SK-N-SH treated with all-trans-retinoic acid at 6 μM for 48 hours (cell line): Measurements from ENCODE around the gene EMD.

Source experiments
- ATAC-seq: fragments of 200-7000 bp; cut with Tn5 transposase; 3 replicates; pipeline ENCODE4 v1.9.1; 2020; ENCODE audit warnings: mild to moderate bottlenecking, moderate library complexity
- ARNTL ChIP-seq: fragments of 450-650 bp; formaldehyde crosslinking; IDR thresholded peaks from 2 replicates; pipeline ENCODE4 v1.5.0; 2020; ENCODE audit warnings: low read depth, mild to moderate bottlenecking, moderate library complexity, borderline replicate concordance
- BACH2 ChIP-seq: fragments of 250-450 bp; sonication (Bioruptor Pico); IDR thresholded peaks from 2 replicates; pipeline ENCODE4 v1.9.0; 2021; ENCODE audit warnings: mild to moderate bottlenecking, borderline replicate concordance
- ESRRG ChIP-seq: fragments of 250-450 bp; sonication (Bioruptor Pico); IDR thresholded peaks from 2 replicates; pipeline ENCODE4 v1.6.1; 2021; ENCODE audit warnings: mild to moderate bottlenecking
- GLIS3 ChIP-seq: fragments of 250-450 bp; sonication (Bioruptor Pico); IDR thresholded peaks from 2 replicates; pipeline ENCODE4 v1.5.0; 2020; ENCODE audit warnings: mild to moderate bottlenecking, moderate library complexity
- ISL1 ChIP-seq: fragments of 250-450 bp; sonication (Bioruptor Pico); IDR thresholded peaks from 2 replicates; pipeline ENCODE4 v2.1.2; 2022; ENCODE audit warnings: mild to moderate bottlenecking, moderate library complexity
- OSR1 ChIP-seq: fragments of 250-450 bp; sonication (Bioruptor Pico); IDR thresholded peaks from 2 replicates; pipeline ENCODE4 v1.8.0; 2022; ENCODE audit warnings: moderate library complexity, mild to moderate bottlenecking, inconsistent platforms
- PPARA ChIP-seq: fragments of 250-450 bp; sonication (Bioruptor Pico); IDR thresholded peaks from 2 replicates; pipeline ENCODE4 v1.5.0; 2020; ENCODE audit warnings: mild to moderate bottlenecking, borderline replicate concordance
- SNAI2 ChIP-seq: fragments of 250-450 bp; sonication (Bioruptor Pico); IDR thresholded peaks from 2 replicates; pipeline ENCODE4 v1.5.0; 2020; ENCODE audit warnings: mild to moderate bottlenecking, moderate library complexity
- TCF4 ChIP-seq: fragments of 250-450 bp; sonication (Bioruptor Pico); IDR thresholded peaks from 2 replicates; pipeline ENCODE4 v1.8.0; 2021; ENCODE audit warnings: mild to moderate bottlenecking, moderate library complexity, borderline replicate concordance
- TOX ChIP-seq: fragments of 250-450 bp; sonication (Bioruptor Pico); IDR thresholded peaks from 2 replicates; pipeline ENCODE4 v1.8.0; 2021; ENCODE audit warnings: mild to moderate bottlenecking, moderate library complexity, borderline replicate concordance
- ZC3H10 ChIP-seq: fragments of 250-450 bp; sonication (Bioruptor Pico); IDR thresholded peaks from 2 replicates; pipeline ENCODE4 v1.5.1; 2021; ENCODE audit warnings: mild to moderate bottlenecking, moderate library complexity
- ZFP30 ChIP-seq: fragments of 450-650 bp; formaldehyde crosslinking; IDR thresholded peaks from 2 replicates; pipeline ENCODE4 v1.5.0; 2022; ENCODE audit warnings: mild to moderate bottlenecking, moderate library complexity
- ZNF565 ChIP-seq: fragments of 450-650 bp; formaldehyde crosslinking; conservative IDR thresholded peaks from 2 replicates; pipeline ENCODE4 v1.5.0; 2020; ENCODE audit warnings: low read depth, mild to moderate bottlenecking, moderate library complexity
- ZNF70 ChIP-seq: fragments of 450-650 bp; formaldehyde crosslinking; IDR thresholded peaks from 2 replicates; pipeline ENCODE4 v1.5.0; 2020; ENCODE audit warnings: mild to moderate bottlenecking, moderate library complexity
- ZNF8 ChIP-seq: fragments of 450-650 bp; formaldehyde crosslinking; IDR thresholded peaks from 2 replicates; pipeline ENCODE4 v1.5.0; 2020; ENCODE audit warnings: mild to moderate bottlenecking, moderate library complexity
- TF ChIP-seq, protein P1 (sequence below): fragments of 250-450 bp; sonication (Bioruptor Pico); IDR thresholded peaks from 2 replicates; pipeline ENCODE4 v1.5.1; 2020; ENCODE audit warnings: low read depth, mild to moderate bottlenecking, moderate library complexity
- TF ChIP-seq, protein P2 (sequence below): fragments of 250-450 bp; sonication (Bioruptor Pico); IDR thresholded peaks from 2 replicates; pipeline ENCODE4 v1.5.1; 2021; ENCODE audit warnings: mild to moderate bottlenecking, moderate library complexity
- TF ChIP-seq, protein P3 (sequence below): fragments of 250-450 bp; sonication (Bioruptor Pico); IDR thresholded peaks from 2 replicates; pipeline ENCODE4 v1.5.0; 2020; ENCODE audit warnings: mild to moderate bottlenecking, moderate library complexity
- TF ChIP-seq, protein P4 (sequence below): fragments of 250-450 bp; sonication (Bioruptor Pico); IDR thresholded peaks from 2 replicates; pipeline ENCODE4 v1.8.0; 2020; ENCODE audit warnings: mild to moderate bottlenecking, moderate library complexity, borderline replicate concordance

The EMD gene

DNA sequence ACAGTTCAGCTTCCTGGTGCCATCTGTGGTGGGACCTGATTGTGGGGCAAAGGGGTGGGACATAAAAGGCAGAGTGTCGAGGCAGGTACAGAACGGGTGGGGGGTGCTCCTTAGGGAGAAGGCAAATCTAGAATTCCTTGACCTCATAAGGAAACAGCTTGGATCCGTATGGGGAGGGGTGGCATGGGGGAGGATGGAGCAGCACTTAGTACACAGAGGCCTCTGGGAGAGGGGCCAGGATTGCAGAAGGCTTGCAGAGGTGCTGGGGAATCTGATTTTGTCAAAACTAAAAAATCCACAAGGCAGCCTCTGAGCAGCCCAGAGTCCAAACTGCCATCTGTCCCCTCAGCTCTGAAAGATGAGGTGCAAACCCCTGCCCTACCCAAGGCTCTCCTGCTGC is 2.3 kb upstream of the EMD start:
- ATAC-seq, result no peak
- TF ChIP-seq, protein P1, sequence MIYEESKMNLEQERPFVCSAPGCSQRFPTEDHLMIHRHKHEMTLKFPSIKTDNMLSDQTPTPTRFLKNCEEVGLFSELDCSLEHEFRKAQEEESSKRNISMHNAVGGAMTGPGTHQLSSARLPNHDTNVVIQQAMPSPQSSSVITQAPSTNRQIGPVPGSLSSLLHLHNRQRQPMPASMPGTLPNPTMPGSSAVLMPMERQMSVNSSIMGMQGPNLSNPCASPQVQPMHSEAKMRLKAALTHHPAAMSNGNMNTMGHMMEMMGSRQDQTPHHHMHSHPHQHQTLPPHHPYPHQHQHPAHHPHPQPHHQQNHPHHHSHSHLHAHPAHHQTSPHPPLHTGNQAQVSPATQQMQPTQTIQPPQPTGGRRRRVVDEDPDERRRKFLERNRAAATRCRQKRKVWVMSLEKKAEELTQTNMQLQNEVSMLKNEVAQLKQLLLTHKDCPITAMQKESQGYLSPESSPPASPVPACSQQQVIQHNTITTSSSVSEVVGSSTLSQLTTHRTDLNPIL (CRISPR knock-in tag), result no peak
- TF ChIP-seq, protein P2, sequence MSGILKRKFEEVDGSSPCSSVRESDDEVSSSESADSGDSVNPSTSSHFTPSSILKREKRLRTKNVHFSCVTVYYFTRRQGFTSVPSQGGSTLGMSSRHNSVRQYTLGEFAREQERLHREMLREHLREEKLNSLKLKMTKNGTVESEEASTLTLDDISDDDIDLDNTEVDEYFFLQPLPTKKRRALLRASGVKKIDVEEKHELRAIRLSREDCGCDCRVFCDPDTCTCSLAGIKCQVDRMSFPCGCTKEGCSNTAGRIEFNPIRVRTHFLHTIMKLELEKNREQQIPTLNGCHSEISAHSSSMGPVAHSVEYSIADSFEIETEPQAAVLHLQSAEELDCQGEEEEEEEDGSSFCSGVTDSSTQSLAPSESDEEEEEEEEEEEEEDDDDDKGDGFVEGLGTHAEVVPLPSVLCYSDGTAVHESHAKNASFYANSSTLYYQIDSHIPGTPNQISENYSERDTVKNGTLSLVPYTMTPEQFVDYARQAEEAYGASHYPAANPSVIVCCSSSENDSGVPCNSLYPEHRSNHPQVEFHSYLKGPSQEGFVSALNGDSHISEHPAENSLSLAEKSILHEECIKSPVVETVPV (CRISPR knock-in tag), result no peak
- TF ChIP-seq GLIS3 (CRISPR knock-in tag) (no peak), PPARA (CRISPR knock-in tag) (no peak), SNAI2 (no peak), OSR1 (no peak), TOX (CRISPR knock-in tag) (no peak), ESRRG (no peak), ARNTL (no peak), ZNF8 (CRISPR knock-in tag) (no peak), ISL1 (CRISPR knock-in tag) (no peak), ZNF70 (CRISPR knock-in tag) (no peak)

DNA sequence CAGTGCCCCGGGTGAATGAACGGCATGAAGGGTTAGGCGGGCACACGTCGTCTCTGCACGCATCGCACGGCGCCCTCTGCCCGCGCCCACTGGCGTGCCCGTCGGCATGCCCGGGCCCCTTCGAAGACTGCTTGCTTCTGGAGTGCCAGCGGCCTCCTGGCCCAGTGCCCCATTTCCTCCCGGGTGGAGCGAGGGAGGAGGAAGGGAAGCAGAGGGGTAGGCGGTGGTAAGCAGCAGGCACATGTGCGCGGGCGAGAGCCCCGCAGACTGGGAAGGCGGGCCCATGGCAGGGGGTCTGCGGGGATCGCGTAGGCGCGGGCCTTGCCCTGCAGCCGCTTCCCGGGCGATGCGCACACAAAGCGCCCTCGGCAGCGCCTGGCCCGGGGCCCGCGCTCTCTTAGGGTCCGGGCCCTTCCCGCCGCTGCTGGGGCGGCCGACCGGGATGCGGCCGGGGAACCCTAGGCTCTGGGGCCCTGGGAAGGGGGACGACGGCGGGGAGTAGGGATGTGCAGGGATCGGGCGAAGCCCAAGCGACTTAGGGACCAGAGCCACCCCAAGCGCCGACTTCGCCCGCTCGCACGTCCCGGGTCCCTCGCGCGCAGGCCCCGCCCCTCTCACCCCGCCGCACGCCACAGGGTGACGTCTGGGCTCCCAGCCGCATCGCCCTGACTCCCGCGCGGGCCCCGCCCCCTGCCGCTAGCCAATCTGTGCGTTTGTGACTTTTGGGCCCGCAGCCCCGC is 866 bp upstream of the EMD start:
- ATAC-seq, result peak; percentile 24
- TF ChIP-seq ZNF565 (CRISPR knock-in tag), result no peak
- TF ChIP-seq ZC3H10 (CRISPR knock-in tag), result no peak
- no peak for TF ChIP-seq ISL1 (CRISPR knock-in tag)
- TF ChIP-seq SNAI2, result no peak
- no peak for TF ChIP-seq TCF4
- no peak for TF ChIP-seq PPARA (CRISPR knock-in tag)
- TF ChIP-seq, protein P2 (CRISPR knock-in tag), result no peak
- TF ChIP-seq, protein P1 (CRISPR knock-in tag), result no peak
- TF ChIP-seq ESRRG, result no peak
- TF ChIP-seq GLIS3 (CRISPR knock-in tag), result no peak
- TF ChIP-seq, protein P3, sequence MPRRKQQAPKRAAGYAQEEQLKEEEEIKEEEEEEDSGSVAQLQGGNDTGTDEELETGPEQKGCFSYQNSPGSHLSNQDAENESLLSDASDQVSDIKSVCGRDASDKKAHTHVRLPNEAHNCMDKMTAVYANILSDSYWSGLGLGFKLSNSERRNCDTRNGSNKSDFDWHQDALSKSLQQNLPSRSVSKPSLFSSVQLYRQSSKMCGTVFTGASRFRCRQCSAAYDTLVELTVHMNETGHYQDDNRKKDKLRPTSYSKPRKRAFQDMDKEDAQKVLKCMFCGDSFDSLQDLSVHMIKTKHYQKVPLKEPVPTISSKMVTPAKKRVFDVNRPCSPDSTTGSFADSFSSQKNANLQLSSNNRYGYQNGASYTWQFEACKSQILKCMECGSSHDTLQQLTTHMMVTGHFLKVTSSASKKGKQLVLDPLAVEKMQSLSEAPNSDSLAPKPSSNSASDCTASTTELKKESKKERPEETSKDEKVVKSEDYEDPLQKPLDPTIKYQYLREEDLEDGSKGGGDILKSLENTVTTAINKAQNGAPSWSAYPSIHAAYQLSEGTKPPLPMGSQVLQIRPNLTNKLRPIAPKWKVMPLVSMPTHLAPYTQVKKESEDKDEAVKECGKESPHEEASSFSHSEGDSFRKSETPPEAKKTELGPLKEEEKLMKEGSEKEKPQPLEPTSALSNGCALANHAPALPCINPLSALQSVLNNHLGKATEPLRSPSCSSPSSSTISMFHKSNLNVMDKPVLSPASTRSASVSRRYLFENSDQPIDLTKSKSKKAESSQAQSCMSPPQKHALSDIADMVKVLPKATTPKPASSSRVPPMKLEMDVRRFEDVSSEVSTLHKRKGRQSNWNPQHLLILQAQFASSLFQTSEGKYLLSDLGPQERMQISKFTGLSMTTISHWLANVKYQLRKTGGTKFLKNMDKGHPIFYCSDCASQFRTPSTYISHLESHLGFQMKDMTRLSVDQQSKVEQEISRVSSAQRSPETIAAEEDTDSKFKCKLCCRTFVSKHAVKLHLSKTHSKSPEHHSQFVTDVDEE (CRISPR knock-in tag), result no peak
- TF ChIP-seq ZFP30 (CRISPR knock-in tag), result no peak
- no peak for TF ChIP-seq BACH2 (CRISPR knock-in tag)

DNA sequence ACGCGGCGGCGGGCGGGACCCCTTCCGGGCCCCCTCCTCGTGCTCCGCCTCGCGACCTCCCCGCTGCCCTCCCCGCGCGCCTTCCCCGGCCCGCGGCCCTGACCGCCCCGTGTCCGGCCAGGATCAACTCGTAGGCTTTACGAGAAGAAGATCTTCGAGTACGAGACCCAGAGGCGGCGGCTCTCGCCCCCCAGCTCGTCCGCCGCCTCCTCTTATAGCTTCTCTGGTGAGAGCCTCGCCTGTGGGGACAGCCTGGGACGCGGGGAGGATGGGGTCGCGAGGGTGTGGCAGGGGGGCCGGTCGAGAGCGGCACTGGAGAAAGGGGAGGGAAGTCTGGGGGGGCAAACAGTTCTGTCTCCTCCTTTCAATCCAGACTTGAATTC is 465 bp downstream of the EMD start:
- no peak for ATAC-seq
- TF ChIP-seq, protein P4, sequence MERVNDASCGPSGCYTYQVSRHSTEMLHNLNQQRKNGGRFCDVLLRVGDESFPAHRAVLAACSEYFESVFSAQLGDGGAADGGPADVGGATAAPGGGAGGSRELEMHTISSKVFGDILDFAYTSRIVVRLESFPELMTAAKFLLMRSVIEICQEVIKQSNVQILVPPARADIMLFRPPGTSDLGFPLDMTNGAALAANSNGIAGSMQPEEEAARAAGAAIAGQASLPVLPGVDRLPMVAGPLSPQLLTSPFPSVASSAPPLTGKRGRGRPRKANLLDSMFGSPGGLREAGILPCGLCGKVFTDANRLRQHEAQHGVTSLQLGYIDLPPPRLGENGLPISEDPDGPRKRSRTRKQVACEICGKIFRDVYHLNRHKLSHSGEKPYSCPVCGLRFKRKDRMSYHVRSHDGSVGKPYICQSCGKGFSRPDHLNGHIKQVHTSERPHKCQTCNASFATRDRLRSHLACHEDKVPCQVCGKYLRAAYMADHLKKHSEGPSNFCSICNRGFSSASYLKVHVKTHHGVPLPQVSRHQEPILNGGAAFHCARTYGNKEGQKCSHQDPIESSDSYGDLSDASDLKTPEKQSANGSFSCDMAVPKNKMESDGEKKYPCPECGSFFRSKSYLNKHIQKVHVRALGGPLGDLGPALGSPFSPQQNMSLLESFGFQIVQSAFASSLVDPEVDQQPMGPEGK (CRISPR knock-in tag), result no peak
- TF ChIP-seq, all 23 proteins: peak for 0
